Epithelial cell of esophagus (primary cell): Measurements from ENCODE around the gene FARP2.

Experiments
- DNase-seq: peaks from one replicate; pipeline ENCODE4 v3.0.0; 2010; ENCODE audit warnings: low read depth
- H3K4me3 ChIP-seq: 2 replicates; pipeline ENCODE4 v1.5.1; 2011; ENCODE audit warnings: mild to moderate bottlenecking, low read length, control low read depth
- TF ChIP-seq, protein P1 (sequence below): IDR thresholded peaks from 2 replicates; pipeline ENCODE4 v1.5.1; 2011; ENCODE audit warnings: low read depth, mild to moderate bottlenecking, low read length, control low read depth, inconsistent platforms; ENCODE audit not compliant: insufficient read depth; ENCODE audit errors: missing control alignments

The FARP2 gene

GRCh38 chr2:241489733-241490680, 133.9 kb downstream of the FARP2 start:
- TF ChIP-seq, protein P1, sequence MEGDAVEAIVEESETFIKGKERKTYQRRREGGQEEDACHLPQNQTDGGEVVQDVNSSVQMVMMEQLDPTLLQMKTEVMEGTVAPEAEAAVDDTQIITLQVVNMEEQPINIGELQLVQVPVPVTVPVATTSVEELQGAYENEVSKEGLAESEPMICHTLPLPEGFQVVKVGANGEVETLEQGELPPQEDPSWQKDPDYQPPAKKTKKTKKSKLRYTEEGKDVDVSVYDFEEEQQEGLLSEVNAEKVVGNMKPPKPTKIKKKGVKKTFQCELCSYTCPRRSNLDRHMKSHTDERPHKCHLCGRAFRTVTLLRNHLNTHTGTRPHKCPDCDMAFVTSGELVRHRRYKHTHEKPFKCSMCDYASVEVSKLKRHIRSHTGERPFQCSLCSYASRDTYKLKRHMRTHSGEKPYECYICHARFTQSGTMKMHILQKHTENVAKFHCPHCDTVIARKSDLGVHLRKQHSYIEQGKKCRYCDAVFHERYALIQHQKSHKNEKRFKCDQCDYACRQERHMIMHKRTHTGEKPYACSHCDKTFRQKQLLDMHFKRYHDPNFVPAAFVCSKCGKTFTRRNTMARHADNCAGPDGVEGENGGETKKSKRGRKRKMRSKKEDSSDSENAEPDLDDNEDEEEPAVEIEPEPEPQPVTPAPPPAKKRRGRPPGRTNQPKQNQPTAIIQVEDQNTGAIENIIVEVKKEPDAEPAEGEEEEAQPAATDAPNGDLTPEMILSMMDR = no peak

DNA sequence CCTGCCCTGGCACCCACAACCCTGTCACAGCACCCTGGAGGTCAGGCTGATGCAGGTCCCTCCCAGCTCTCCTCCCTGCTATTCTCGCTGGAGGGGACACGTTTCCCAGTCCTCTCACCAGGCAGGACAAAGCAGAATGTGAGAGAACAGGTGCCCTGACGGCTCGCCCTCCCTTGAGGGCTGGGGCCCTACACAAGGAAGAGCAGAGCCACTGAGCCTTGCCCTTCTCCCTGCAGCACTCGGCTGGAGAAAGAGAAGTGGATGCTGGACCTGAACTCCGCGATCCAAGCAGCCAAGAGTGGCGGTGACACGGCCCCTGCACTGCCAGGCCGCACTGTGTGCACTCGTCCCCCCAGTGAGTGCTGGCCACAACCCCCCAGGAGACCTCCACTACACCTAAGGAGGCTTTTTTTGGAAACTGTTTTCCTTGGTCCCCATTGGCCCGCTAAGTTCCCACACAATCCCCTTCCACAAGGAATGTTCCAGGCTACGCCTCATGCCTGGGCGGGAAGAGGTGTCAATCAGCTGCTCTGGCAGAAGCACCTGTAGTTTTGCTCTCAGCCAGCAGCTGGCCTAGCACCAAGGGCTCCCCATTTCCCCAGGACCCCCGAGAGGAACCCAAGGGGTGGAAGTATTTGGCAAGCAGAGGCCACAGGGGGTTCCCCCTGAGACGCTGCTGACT, 134.9 kb downstream of the FARP2 start:
- DNase-seq = no peak
- no peak overlapping the region for H3K4me3 ChIP-seq
- TF ChIP-seq, protein P1 = no peak

More at GRCh38 chr2:241489733-241490680, 133.9 kb downstream of the FARP2 start:
- H3K4me3 ChIP-seq = no peak overlapping the region
- no peak for DNase-seq

DNA sequence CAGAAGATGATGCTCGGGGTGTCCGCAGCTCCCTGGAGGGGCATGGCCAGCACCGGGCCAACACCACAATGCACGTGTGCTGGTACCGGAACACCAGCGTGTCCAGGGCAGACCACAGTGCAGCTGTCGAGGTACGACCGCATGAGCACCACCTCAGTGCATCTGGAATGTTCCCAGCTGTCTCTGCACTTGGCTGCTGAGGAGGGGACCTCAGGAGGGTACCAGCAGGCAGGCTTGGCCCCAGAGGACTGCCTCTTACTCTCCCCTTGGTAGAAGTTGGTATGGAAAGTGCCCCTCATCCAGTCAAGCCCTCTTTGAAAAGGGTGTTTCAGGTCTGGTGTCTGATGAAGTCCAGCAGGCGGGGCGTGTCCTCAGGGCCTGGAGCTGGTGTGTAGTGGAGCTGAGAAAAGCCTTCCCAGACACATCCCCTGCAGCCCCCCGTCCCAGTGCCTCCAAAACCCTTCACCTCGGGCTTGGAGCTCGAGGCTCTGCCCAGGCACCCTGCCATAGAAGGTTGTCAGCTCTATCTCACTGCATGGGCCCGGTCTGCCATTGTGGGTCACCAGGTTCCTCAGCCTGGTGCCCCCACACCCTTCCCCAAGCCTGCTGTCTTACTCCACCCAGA, 135.6 kb downstream of the FARP2 start:
- TF ChIP-seq, protein P1 = no peak
- H3K4me3 ChIP-seq = no peak overlapping the region
- DNase-seq = no peak

DNA sequence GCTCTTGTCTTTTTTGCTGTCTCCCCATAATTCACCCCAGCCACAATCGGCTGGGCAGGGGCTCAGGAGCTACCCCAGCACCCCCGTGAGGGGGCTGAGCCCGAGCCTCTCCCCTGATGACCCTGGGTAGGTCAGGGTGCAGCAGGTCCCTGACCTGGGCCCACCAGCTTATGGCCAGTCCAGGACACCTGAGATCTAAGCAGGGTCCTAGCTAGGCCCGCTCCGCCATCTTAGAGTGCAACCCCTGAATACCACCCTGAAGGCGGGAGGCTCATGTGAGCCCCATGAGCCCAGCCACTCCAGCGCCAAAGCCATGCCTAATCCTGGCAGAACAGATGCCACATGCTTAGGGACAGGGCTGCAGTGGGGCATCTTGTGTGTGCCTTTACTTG, 136.1 kb downstream of the FARP2 start:
- DNase-seq = no peak
- no peak overlapping the region for H3K4me3 ChIP-seq
- TF ChIP-seq, protein P1 = no peak

- TF ChIP-seq, protein P1 = no peak
- DNase-seq = no peak
- no peak overlapping the region for H3K4me3 ChIP-seq
These were observed 137.0 kb downstream of the FARP2 start for GRCh38 chr2:241493092-241493491.

GRCh38 chr2:241494311-241494908, 138.3 kb downstream of the FARP2 start:
- TF ChIP-seq, protein P1 = no peak
- DNase-seq = no peak
- H3K4me3 ChIP-seq = no peak overlapping the region
